Panc1 (cell line): Measurements from ENCODE around the gene ABHD12. TPM values are rescaled to one million over a fixed set of nuclear protein-coding genes. Genes with fewer than 3 reads are reported as not detected.

Experiments used
- ATAC-seq: fragments of 200-7000 bp; cut with Tn5 transposase; 2 replicates; pipeline ENCODE4 v1.9.1; 2020; ENCODE audit warnings: mild to moderate bottlenecking, moderate library complexity
- BruUV-seq: library from RNA; stranded (reverse); fragments of 400-500 nt; replicated peaks from 2 replicates; lab custom pipeline; 2021; lab: Mats Ljungman, UMichigan
- CTCF ChIA-PET: fragments of 300-600 bp; sonication (Branson Sonifier 250); formaldehyde crosslinking; loops from one replicate; lab custom pipeline; 2022; ENCODE audit warnings: antibody characterized with exemption; lab: Charles Lee
- POLR2A ChIA-PET: fragments of 300-600 bp; sonication (Branson Sonifier 250); formaldehyde crosslinking; loops from one replicate; lab custom pipeline; 2022; ENCODE audit warnings: antibody characterized with exemption; lab: Charles Lee
- DNase-seq: peaks from one replicate; pipeline ENCODE4 v3.0.0-alpha.2; 2010; ENCODE audit warnings: low read depth, low spot score
- H3K27ac ChIP-seq: 2 replicates; pipeline ENCODE4 v1.5.1; 2011; ENCODE audit warnings: mild to moderate bottlenecking, low read length, inconsistent platforms
- H3K27me3 ChIP-seq: fragments of 200-500 bp; sonication (Bioruptor generic); 2 replicates; pipeline ENCODE4 v1.6.0; 2014; ENCODE audit warnings: low read length, inconsistent platforms; ENCODE audit not compliant: control insufficient read depth, insufficient read depth
- H3K36me3 ChIP-seq: fragments of 200-500 bp; sonication (Bioruptor generic); 2 replicates; pipeline ENCODE4 v1.5.1; 2014; ENCODE audit warnings: inconsistent platforms, mild to moderate bottlenecking, low read length, moderate library complexity; ENCODE audit not compliant: control insufficient read depth, insufficient read depth
- H3K4me1 ChIP-seq: 2 replicates; pipeline ENCODE4 v1.5.1; 2011; ENCODE audit warnings: inconsistent platforms, mild to moderate bottlenecking, low read length, moderate library complexity; ENCODE audit not compliant: control insufficient read depth, insufficient read depth
- H3K4me3 ChIP-seq, 2 experiments: 2 replicates each; pipeline ENCODE4 v1.5.1; 2011 to 2012; ENCODE audit warnings: low read depth in 2 of 2, low read length in 2 of 2, mild to moderate bottlenecking in 2 of 2, inconsistent platforms in 1 of 2, moderate library complexity in 1 of 2
- H3K9me3 ChIP-seq: fragments of 200-500 bp; sonication (Bioruptor generic); 2 replicates; pipeline ENCODE4 v1.5.1; 2014; ENCODE audit warnings: low read depth, mild to moderate bottlenecking, inconsistent platforms, low read length, moderate library complexity; ENCODE audit not compliant: control insufficient read depth, insufficient read depth
- CTCF ChIP-seq: fragments of 450-650 bp; IDR thresholded peaks from 2 replicates; pipeline ENCODE4 v1.5.1; 2017; ENCODE audit warnings: mild to moderate bottlenecking
- POLR2AphosphoS5 ChIP-seq: IDR thresholded peaks from 2 replicates; pipeline ENCODE4 v1.6.1; 2012; ENCODE audit warnings: mild to moderate bottlenecking, low read depth, low read length, moderate library complexity
- REST ChIP-seq, 2 experiments: IDR thresholded peaks; 2 replicates each; pipeline ENCODE4 v1.6.1; 2011 to 2012; ENCODE audit warnings: low read depth in 2 of 2, control low read depth in 1 of 2, low read length in 1 of 2, mild to moderate bottlenecking in 1 of 2, moderate library complexity in 1 of 2; ENCODE audit not compliant: insufficient read depth in 1 of 2
- SIN3A ChIP-seq: IDR thresholded peaks from 2 replicates; pipeline ENCODE4 v1.6.1; 2012; ENCODE audit warnings: low read depth, mild to moderate bottlenecking, low read length, moderate library complexity, borderline replicate concordance; ENCODE audit not compliant: insufficient read depth
- TCF7L2 ChIP-seq: IDR thresholded peaks from 2 replicates; pipeline ENCODE4 v1.6.1; 2011; ENCODE audit warnings: mild to moderate bottlenecking, low read depth, low read length, inconsistent platforms
- in situ Hi-C: cut with HindIII; loops from 2 replicates; pipeline ENCODE4 v1.10.0; 2016; ENCODE audit warnings: low sequenced_read_pairs, low pct_unique_long_range_greater_than_20kb
- intact Hi-C: fragments of 100-400 bp; cut with micrococcal nuclease; formaldehyde crosslinking; loops from one replicate; pipeline ENCODE4 v1.10.0; 2022; ENCODE audit not compliant: unreplicated experiment
- total RNA-seq: library from RNA; stranded (reverse); gene quantifications from one replicate; pipeline ENCODE4 v1.2.1, GENCODE V29; 2021; ENCODE audit not compliant: unreplicated experiment

ABHD12 gene
- total RNA-seq, 1 experiment from 2014 or later = 90.9 TPM

- DNase-seq (no peak), ATAC-seq (no peak)
- no peak overlapping the region for H3K4me3 ChIP-seq
- no peaks in the 10 kb centered on the region for H3K9me3 ChIP-seq
- peaks cover 44% of the 10 kb centered on the region for H3K4me1 ChIP-seq
- BruUV-seq = TSS peak; percentile 33
- TF ChIP-seq POLR2AphosphoS5 (no peak), SIN3A (no peak), REST (IDR thresholded peaks at IDR 0.05; ENCODE audit: insufficient read depth in 1 of 2, low read depth in 2 of 2, low read length in 1 of 2) (no peak), TCF7L2 (no peak), CTCF (no peak)
- CTCF ChIA-PET = interaction anchor here (0.5 to 0.6 kb wide), 2 partner anchors 420 to 534 kb away, joined by 3 to 4 read pairs; no protein-coding TSS in a partner anchor
- intact Hi-C loops (loop anchor here (10.0 kb wide), 1 partner anchor 299 kb away; the partner anchor contains the start of gene APMAP), in situ Hi-C loops (no loop called here)
- peak overlapping the region; percentile 39 for H3K27ac ChIP-seq
- no peaks in the 10 kb centered on the region for H3K27me3 ChIP-seq
- POLR2A ChIA-PET = no interaction called here
- H3K36me3 ChIP-seq = peaks cover 8% of the 10 kb centered on the region; the same call in 1 of the 2 replicates
Observed at GRCh38 chr20:25293507-25293906, 97.1 kb downstream of the ABHD12 start.

GRCh38 chr20:25292176-25292891 lies 98.3 kb downstream of the ABHD12 start:
- intact Hi-C loops (loop anchor here (10.0 kb wide), 1 partner anchor 298 kb away; the partner anchor contains the start of gene APMAP), in situ Hi-C loops (no loop called here)
- POLR2A ChIA-PET = no interaction called here
- H3K36me3 ChIP-seq = peaks cover 8% of the 10 kb centered on the region; the same call in 1 of the 2 replicates
- no peaks in the 10 kb centered on the region for H3K27me3 ChIP-seq
- no peaks in the 10 kb centered on the region for H3K9me3 ChIP-seq
- DNase-seq (no peak), ATAC-seq (no peak)
- CTCF ChIA-PET = no interaction called here
- no peak for TF ChIP-seq SIN3A
- TF ChIP-seq POLR2AphosphoS5 = no peak
- no peak for TF ChIP-seq REST (IDR thresholded peaks at IDR 0.05; ENCODE audit: insufficient read depth in 1 of 2, low read depth in 2 of 2, low read length in 1 of 2)
- no peak for TF ChIP-seq CTCF
- no peak for TF ChIP-seq TCF7L2
- H3K4me1 ChIP-seq = peaks cover 36% of the 10 kb centered on the region
- H3K4me3 ChIP-seq = no peak overlapping the region
- H3K27ac ChIP-seq = peak overlapping the region; percentile 17; the same call in 1 of the 2 replicates
- BruUV-seq = no TSS peak
